Bronchial epithelial cell (primary cell): ENCODE data around the gene KCNT2. TPM values are rescaled to one million over a fixed set of nuclear protein-coding genes. Genes with fewer than 3 reads are reported as not detected.

Source experiments
- DNase-seq: peaks from one replicate; pipeline ENCODE4 v3.0.0-alpha.2; 2010; ENCODE audit warnings: low read depth
- FAIRE-seq: peaks from 2 replicates; lab custom pipeline; 2011; peaks lifted over from hg19 to GRCh38; lab: Jason Lieb, UNC
- H3K27me3 ChIP-seq: 2 replicates; pipeline ENCODE4 v1.5.1; 2011; ENCODE audit warnings: low read length; ENCODE audit not compliant: control insufficient read depth, insufficient read depth
- H3K36me3 ChIP-seq: 2 replicates; pipeline ENCODE4 v1.5.1; 2011; ENCODE audit warnings: low read length; ENCODE audit not compliant: control insufficient read depth, insufficient read depth
- H3K4me3 ChIP-seq: 2 replicates; pipeline ENCODE4 v1.5.1; 2011; ENCODE audit warnings: mild to moderate bottlenecking, low read depth, low read length, control low read depth
- total RNA-seq: library from RNA; depleted of rRNA; stranded (reverse); fragments of >200 nt; gene quantifications from 2 replicates; pipeline ENCODE4 v1.2.1, GENCODE V29; 2014
- TF ChIP-seq, protein P1 (sequence below): IDR thresholded peaks from 2 replicates; pipeline ENCODE4 v1.5.1; 2011; ENCODE audit warnings: mild to moderate bottlenecking, moderate library complexity, low read length, control low read depth, inconsistent platforms; ENCODE audit not compliant: insufficient read depth, severe bottlenecking

The KCNT2 gene
- total RNA-seq, 1 donor from 2014 or later: under 0.01 TPM

DNA sequence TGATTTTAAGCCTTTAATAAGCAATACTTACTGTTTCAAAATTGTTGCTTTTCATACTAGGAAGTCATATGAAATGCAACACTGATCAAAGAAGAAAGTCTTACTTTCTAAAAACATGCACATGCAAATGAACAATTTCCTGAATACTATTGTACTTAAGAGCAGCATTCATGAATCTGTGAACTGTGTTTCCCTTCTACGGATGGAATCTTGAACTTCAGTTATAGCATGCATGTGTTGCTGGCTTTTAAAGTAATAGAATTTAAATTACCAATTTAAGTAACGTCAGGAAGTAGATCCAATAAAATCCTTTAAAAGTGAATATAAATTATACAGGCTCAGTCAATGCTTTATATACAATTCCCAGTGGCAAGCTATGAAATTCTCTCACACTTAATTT is 348.9 kb downstream of the KCNT2 start:
- FAIRE-seq (no peak), DNase-seq (no peak)
- no peaks in the 10 kb centered on the region for H3K27me3 ChIP-seq

DNA sequence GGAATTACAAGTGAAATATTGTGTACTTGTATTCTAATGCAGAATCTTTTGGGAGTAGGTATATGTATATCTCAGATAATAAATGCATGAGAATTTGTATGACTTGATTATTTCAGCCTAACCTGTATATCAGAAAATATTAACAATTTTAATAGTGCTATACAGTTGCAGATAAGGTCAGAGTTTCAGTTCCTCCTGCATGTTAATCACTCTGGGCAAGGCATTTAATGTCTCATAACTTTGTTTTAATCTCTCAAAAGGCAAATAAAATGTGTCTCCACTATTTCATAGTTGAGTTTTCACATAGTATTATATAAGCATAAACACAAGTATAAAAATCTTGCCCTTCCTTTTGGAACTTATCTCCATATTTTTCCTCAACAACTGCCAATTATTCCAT is 352.5 kb downstream of the KCNT2 start:
- DNase-seq (no peak), FAIRE-seq (no peak)
- H3K4me3 ChIP-seq: no peak overlapping the region
- H3K36me3 ChIP-seq: no peaks in the 10 kb centered on the region
- H3K27me3 ChIP-seq: no peaks in the 10 kb centered on the region
- TF ChIP-seq, protein P1, sequence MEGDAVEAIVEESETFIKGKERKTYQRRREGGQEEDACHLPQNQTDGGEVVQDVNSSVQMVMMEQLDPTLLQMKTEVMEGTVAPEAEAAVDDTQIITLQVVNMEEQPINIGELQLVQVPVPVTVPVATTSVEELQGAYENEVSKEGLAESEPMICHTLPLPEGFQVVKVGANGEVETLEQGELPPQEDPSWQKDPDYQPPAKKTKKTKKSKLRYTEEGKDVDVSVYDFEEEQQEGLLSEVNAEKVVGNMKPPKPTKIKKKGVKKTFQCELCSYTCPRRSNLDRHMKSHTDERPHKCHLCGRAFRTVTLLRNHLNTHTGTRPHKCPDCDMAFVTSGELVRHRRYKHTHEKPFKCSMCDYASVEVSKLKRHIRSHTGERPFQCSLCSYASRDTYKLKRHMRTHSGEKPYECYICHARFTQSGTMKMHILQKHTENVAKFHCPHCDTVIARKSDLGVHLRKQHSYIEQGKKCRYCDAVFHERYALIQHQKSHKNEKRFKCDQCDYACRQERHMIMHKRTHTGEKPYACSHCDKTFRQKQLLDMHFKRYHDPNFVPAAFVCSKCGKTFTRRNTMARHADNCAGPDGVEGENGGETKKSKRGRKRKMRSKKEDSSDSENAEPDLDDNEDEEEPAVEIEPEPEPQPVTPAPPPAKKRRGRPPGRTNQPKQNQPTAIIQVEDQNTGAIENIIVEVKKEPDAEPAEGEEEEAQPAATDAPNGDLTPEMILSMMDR: no peak

More for the DNA sequence above, 348.9 kb downstream of the KCNT2 start:
- TF ChIP-seq, protein P1: no peak
- no peaks in the 10 kb centered on the region for H3K36me3 ChIP-seq
- no peak overlapping the region for H3K4me3 ChIP-seq

DNA sequence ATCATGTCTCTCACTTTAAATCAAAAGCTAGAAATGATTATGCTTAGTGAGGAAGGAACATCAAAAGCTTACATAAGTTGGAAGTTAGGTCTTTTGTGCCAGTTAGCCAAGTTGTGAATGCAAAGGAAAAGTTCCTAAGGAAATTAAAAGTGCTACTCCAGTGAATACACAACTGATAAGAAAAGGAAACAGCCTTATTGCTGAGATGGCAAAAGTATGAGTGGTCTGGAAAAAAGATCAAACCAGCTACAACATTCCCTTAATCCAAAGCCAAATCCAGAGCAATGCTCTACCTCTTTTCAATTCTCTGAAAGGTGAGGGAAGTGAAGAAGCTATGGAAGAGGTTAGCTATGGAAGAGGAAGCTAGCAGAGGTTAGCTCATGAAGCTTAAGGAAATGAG is 378.7 kb downstream of the KCNT2 start:
- TF ChIP-seq, protein P1: no peak
- FAIRE-seq: no peak
- no peak for DNase-seq
- Histone ChIP-seq H3K27me3 (no peaks in the 10 kb centered on the region), H3K36me3 (no peaks in the 10 kb centered on the region), H3K4me3 (no peak overlapping the region)

DNA sequence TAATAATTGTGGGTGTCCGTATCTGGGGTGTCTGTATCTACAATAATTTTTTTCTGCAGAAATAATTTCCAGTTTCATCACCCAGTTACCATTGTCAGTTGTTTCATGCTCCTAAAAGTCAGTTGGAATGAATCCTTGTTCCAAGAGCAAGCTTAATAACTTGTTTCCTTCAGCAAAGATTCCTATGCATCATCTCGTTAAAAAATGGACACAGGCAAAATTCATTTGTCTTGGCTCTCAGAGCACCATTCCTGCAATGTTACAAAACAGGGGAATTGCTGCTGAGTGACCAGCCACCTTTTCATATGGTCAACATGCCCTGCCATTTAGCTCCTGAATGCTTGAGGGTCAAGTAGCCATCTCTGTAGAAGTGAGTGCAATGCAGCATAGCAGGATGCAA is 393.4 kb downstream of the KCNT2 start:
- H3K27me3 ChIP-seq: no peaks in the 10 kb centered on the region
- no peaks in the 10 kb centered on the region for H3K36me3 ChIP-seq
- FAIRE-seq (no peak), DNase-seq (no peak)
- TF ChIP-seq, protein P1: no peak
- no peak overlapping the region for H3K4me3 ChIP-seq

DNA sequence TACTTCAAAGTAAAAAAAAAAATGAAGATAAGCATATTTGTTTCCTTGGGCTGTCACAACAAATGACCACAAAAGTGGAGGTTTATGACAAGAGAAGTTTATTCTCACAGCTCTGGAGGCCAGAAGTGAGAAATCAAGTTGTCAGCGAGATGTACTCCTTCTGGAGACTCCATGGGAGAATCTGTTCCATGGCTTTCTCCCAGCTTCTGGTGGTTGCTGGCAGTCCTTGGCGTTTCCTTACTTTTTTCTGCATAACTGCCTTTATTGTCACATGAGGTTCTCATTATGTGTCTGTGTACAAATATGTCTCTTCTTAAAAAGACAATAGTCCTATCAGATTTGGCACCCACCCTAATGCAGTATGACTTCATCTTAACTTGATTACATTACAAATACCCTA is 398.3 kb downstream of the KCNT2 start:
- no peaks in the 10 kb centered on the region for H3K27me3 ChIP-seq
- no peak for FAIRE-seq
- DNase-seq: no peak
- TF ChIP-seq, protein P1: no peak
- no peaks in the 10 kb centered on the region for H3K36me3 ChIP-seq
- H3K4me3 ChIP-seq: no peak overlapping the region

DNA sequence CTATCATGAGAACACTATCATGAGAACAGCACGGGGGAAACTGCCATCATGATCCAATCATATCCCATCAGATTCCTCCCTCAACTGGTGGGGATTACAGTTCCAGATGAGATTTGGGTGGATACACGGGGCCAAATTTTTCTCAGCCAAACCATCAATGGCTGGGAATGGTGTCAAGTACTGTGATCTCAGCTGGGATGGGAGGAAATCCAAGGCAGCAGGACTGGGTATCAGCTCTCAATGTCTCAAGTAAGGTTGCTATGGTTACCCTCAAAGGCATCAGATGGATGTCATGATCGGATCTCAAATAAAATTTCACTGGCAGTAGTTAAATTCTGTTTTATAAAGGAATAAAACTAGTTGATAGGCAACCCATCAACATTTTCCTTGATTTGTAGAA is 399.0 kb downstream of the KCNT2 start:
- H3K36me3 ChIP-seq: no peaks in the 10 kb centered on the region
- no peak for FAIRE-seq
- H3K4me3 ChIP-seq: no peak overlapping the region
- no peak for DNase-seq
- TF ChIP-seq, protein P1: no peak
- H3K27me3 ChIP-seq: no peaks in the 10 kb centered on the region
